ENCODE measurements around the gene HOXA2. TPM values are rescaled to one million over a fixed set of nuclear protein-coding genes. Genes with fewer than 3 reads are reported as not detected.

HOXA2 gene
- total and polyA plus RNA-seq, 4 donors = 0.05 to 0.13 (median 0.08) TPM

DNA sequence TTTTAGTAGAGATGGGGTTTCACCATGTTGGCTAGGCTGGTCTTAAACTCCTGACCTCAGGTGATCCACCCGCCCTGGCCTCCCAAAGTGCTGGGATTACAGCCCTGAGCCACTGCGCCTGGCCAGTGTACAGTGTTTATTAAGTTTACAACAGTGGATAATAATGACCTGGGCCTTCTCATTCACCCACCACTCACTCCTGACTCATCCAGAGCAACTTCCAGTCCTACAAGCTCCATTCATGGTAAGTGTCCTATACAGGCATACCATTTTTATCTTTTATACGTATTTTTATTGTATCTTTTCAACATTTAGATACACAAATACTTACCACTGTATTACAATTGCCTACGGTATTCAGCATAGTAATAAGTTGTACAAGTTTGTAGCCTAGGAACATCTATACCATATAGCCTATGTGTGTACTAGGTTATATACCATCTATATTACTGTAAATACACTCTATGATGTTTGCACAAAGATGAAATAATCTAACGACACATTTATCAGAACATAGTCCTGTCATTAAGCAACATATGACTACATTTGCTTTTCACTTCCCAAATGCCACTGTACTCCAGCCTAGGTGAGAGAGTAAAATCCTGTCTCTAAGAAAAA, 23.8 kb downstream of the HOXA2 start (continued):
- TF ChIP-seq, protein P1, sequence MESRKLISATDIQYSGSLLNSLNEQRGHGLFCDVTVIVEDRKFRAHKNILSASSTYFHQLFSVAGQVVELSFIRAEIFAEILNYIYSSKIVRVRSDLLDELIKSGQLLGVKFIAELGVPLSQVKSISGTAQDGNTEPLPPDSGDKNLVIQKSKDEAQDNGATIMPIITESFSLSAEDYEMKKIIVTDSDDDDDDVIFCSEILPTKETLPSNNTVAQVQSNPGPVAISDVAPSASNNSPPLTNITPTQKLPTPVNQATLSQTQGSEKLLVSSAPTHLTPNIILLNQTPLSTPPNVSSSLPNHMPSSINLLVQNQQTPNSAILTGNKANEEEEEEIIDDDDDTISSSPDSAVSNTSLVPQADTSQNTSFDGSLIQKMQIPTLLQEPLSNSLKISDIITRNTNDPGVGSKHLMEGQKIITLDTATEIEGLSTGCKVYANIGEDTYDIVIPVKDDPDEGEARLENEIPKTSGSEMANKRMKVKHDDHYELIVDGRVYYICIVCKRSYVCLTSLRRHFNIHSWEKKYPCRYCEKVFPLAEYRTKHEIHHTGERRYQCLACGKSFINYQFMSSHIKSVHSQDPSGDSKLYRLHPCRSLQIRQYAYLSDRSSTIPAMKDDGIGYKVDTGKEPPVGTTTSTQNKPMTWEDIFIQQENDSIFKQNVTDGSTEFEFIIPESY (IDR thresholded peaks at IDR 0.05) = no peak
- no peak for TF ChIP-seq FOXA1 (IDR thresholded peaks at IDR 0.05)
- no peak for TF ChIP-seq EGR1 (IDR thresholded peaks at IDR 0.05; ENCODE audit: low read depth in 2 of 2)
- TF ChIP-seq FOXA2 (IDR thresholded peaks at IDR 0.05) = no peak
- TF ChIP-seq, protein P2, sequence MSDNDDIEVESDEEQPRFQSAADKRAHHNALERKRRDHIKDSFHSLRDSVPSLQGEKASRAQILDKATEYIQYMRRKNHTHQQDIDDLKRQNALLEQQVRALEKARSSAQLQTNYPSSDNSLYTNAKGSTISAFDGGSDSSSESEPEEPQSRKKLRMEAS (IDR thresholded peaks at IDR 0.05) = no peak
- TF ChIP-seq HNF4A (conservative IDR thresholded peaks at IDR 0.05) = no peak
- no peak for TF ChIP-seq SP1 (IDR thresholded peaks at IDR 0.05)

DNA sequence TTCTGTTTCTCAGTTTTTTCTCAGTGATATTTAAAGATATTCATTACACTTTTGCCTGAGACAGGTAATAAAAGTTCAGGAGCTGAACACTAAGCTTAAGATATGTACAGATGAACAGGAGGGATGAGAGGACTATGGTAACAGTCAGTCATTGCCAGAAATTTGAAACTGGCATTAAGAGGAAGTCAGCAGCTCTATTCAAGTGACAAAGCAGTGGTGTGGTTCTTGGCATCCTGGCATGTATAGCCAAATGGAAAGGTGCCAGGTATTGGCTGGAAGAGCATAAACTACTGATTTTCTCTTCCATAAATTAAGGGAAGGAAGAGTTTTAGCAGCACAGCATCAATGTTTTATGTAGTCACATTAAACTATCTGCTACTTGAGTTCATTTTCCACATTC, 29.4 kb downstream of the HOXA2 start:
- H3K4me1 ChIP-seq (ENCODE audit: control insufficient read depth in 4 of 4, insufficient read depth in 4 of 4, low read length in 3 of 4) = no peaks in the 10 kb centered on the region
- no peak overlapping the region for H3K4me3 ChIP-seq (ENCODE audit: low read depth in 1 of 3, low read length in 3 of 3)
- no peaks in the 10 kb centered on the region for H3K36me3 ChIP-seq (ENCODE audit: control insufficient read depth in 4 of 4, insufficient read depth in 3 of 4, low read depth in 1 of 4, low read length in 3 of 4)
- peaks cover 0 to 3% (median 1%) of the 10 kb centered on the region in 4 donors for H3K27me3 ChIP-seq (ENCODE audit: control insufficient read depth in 4 of 4, insufficient read depth in 4 of 4, low read length in 3 of 4)
- no peak overlapping the region for H3K27ac ChIP-seq (ENCODE audit: low read depth in 1 of 2, low read length in 2 of 2)
- no peak for DNase-seq (ENCODE audit: low spot score)
- H3K9me3 ChIP-seq (ENCODE audit: control insufficient read depth in 4 of 4, low read length in 3 of 4) = peaks cover 0 to 9% (median 1%) of the 10 kb centered on the region in 4 donors
- H3K9ac ChIP-seq (ENCODE audit: low read depth in 1 of 2, low read length in 2 of 2) = no peak overlapping the region
- TF ChIP-seq FOXA2 (IDR thresholded peaks at IDR 0.05) = no peak
- no peak for TF ChIP-seq EGR1 (IDR thresholded peaks at IDR 0.05; ENCODE audit: low read depth in 2 of 2)
- TF ChIP-seq YY1 (IDR thresholded peaks at IDR 0.05) = no peak

DNA sequence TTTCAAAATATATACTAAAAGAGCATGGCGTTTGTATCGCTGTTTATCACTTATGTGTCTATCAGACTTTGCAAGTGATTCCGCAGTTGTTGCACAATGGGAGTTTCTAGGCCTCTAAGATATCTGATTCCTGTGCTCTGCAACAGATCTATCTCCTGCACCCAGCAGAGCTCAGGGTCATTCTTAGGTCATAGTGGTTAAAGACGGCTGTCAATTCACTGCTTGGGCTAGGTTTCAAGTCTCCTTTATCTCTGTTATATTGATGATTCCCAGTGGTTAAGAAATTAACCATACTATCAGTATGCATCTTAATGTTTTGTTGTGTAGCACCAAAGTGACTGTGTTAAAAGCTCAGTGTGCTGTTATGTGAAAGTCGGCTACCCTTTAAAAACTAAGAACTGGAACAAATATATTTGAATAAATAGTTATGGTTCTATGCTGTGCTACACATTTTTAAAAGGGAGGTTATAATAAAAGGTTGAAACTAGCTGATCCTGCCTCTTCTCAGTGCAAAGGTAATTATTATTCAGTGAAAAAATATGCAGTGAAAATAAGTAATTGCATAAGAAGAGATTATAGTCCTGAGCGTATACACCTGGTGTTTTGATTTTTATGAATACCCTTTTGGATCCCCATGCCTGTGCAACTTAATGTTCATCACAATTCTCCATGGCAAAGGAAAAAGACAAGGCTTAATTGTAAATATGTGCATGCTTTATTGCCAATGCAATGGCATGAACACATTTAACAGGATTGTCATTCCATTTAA, 30.7 kb downstream of the HOXA2 start:
- Histone ChIP-seq H3K27me3 (ENCODE audit: control insufficient read depth in 4 of 4, insufficient read depth in 4 of 4, low read length in 3 of 4) (peaks cover 0 to 3% (median 0%) of the 10 kb centered on the region in 4 donors), H3K9ac (ENCODE audit: low read depth in 1 of 2, low read length in 2 of 2) (no peak overlapping the region), H3K36me3 (ENCODE audit: control insufficient read depth in 4 of 4, insufficient read depth in 3 of 4, low read depth in 1 of 4, low read length in 3 of 4) (no peaks in the 10 kb centered on the region), H3K4me1 (ENCODE audit: control insufficient read depth in 4 of 4, insufficient read depth in 4 of 4, low read length in 3 of 4) (no peaks in the 10 kb centered on the region), H3K27ac (ENCODE audit: low read depth in 1 of 2, low read length in 2 of 2) (no peak overlapping the region), H3K4me3 (ENCODE audit: low read depth in 1 of 3, low read length in 3 of 3) (no peak overlapping the region), H3K9me3 (ENCODE audit: control insufficient read depth in 4 of 4, low read length in 3 of 4) (peaks cover 0 to 9% (median 1%) of the 10 kb centered on the region in 4 donors)
- no peak for DNase-seq (ENCODE audit: low spot score)
- 59% methylated on average over 6 of the region's 6 CpGs for WGBS
- TF ChIP-seq SP1 (IDR thresholded peaks at IDR 0.05) (no peak), FOXA2 (IDR thresholded peaks at IDR 0.05) (no peak), RXRA (IDR thresholded peaks at IDR 0.05) (no peak)

DNA sequence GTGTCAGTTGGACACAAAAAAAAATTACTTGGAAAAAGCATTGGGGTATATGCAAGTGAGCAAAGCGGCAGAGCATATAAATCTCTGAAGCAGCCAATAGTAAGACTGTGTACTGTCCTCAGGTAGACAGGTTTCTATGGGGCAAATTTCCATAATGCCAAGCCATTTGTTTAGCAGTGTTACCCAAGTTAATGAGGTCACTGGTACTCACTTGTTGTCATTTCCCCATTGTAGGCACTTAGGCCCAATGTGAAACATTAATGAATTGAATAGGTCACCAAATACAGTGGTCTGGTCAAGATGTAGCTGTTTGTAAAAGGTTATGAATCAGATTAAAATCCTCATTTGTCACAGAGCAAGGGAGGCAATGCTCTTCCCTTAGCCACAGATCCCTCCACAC, 34.2 kb downstream of the HOXA2 start:
- no peak overlapping the region for H3K27ac ChIP-seq (ENCODE audit: low read depth in 1 of 2, low read length in 2 of 2)
- TF ChIP-seq, protein P2 (IDR thresholded peaks at IDR 0.05) = no peak
- no peak for TF ChIP-seq FOXA1 (IDR thresholded peaks at IDR 0.05)
- no peak for TF ChIP-seq SP1 (IDR thresholded peaks at IDR 0.05)
- TF ChIP-seq, protein P1 (IDR thresholded peaks at IDR 0.05) = no peak
- TF ChIP-seq, protein P3, sequence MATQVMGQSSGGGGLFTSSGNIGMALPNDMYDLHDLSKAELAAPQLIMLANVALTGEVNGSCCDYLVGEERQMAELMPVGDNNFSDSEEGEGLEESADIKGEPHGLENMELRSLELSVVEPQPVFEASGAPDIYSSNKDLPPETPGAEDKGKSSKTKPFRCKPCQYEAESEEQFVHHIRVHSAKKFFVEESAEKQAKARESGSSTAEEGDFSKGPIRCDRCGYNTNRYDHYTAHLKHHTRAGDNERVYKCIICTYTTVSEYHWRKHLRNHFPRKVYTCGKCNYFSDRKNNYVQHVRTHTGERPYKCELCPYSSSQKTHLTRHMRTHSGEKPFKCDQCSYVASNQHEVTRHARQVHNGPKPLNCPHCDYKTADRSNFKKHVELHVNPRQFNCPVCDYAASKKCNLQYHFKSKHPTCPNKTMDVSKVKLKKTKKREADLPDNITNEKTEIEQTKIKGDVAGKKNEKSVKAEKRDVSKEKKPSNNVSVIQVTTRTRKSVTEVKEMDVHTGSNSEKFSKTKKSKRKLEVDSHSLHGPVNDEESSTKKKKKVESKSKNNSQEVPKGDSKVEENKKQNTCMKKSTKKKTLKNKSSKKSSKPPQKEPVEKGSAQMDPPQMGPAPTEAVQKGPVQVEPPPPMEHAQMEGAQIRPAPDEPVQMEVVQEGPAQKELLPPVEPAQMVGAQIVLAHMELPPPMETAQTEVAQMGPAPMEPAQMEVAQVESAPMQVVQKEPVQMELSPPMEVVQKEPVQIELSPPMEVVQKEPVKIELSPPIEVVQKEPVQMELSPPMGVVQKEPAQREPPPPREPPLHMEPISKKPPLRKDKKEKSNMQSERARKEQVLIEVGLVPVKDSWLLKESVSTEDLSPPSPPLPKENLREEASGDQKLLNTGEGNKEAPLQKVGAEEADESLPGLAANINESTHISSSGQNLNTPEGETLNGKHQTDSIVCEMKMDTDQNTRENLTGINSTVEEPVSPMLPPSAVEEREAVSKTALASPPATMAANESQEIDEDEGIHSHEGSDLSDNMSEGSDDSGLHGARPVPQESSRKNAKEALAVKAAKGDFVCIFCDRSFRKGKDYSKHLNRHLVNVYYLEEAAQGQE (IDR thresholded peaks at IDR 0.05) = no peak
- no peak for TF ChIP-seq YY1 (IDR thresholded peaks at IDR 0.05)
- no peak for TF ChIP-seq TAF1 (conservative IDR thresholded peaks at IDR 0.05)
- TF ChIP-seq NR2F2 (IDR thresholded peaks at IDR 0.05) = no peak
- no peak for TF ChIP-seq HNF4A (conservative IDR thresholded peaks at IDR 0.05)
- TF ChIP-seq JUND (IDR thresholded peaks at IDR 0.05) = no peak
- TF ChIP-seq HNF4G (IDR thresholded peaks at IDR 0.05) = no peak
- TF ChIP-seq, protein P4, sequence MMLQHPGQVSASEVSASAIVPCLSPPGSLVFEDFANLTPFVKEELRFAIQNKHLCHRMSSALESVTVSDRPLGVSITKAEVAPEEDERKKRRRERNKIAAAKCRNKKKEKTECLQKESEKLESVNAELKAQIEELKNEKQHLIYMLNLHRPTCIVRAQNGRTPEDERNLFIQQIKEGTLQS (IDR thresholded peaks at IDR 0.05) = no peak
- H3K36me3 ChIP-seq (ENCODE audit: control insufficient read depth in 4 of 4, insufficient read depth in 3 of 4, low read depth in 1 of 4, low read length in 3 of 4) = no peaks in the 10 kb centered on the region
- no peak for DNase-seq (ENCODE audit: low spot score)
- no peaks in the 10 kb centered on the region for H3K4me1 ChIP-seq (ENCODE audit: control insufficient read depth in 4 of 4, insufficient read depth in 4 of 4, low read length in 3 of 4)
- WGBS = 100% methylated on average over 1 of the region's 1 CpG
- no peaks in the 10 kb centered on the region for H3K9me3 ChIP-seq (ENCODE audit: control insufficient read depth in 4 of 4, low read length in 3 of 4)
- H3K9ac ChIP-seq (ENCODE audit: low read depth in 1 of 2, low read length in 2 of 2) = no peak overlapping the region
- H3K27me3 ChIP-seq (ENCODE audit: control insufficient read depth in 4 of 4, insufficient read depth in 4 of 4, low read length in 3 of 4) = no peaks in the 10 kb centered on the region
- H3K4me3 ChIP-seq (ENCODE audit: low read depth in 1 of 3, low read length in 3 of 3) = no peak overlapping the region
